ENCODE data around the gene GPR150.

GRCh38 chr5:95626701-95627100 is 6.8 kb downstream of the GPR150 start:
- TF ChIP-seq CTCF (conservative IDR thresholded peaks at IDR 0.05; ENCODE audit: low read depth, low read length) (no peak), EZH2phosphoT487 (IDR thresholded peaks at IDR 0.05; ENCODE audit: borderline replicate concordance, low read length) (no peak), EZH2 (IDR thresholded peaks at IDR 0.05; ENCODE audit: low read length, unreplicated experiment) (no peak)
